Measurements from ENCODE around the gene MAP2K1.
"Not testable (repeated sequence)": the region's sequence is repeated elsewhere in the genome, so short reads cannot be mapped to it uniquely, and the experiment has no call there.

The MAP2K1 gene
- long read RNA-seq, donor 1, transcript MAP2K1-201 (11 exons, 3,410 nt): major isoform, 11 of 4,337 reads
- long read RNA-seq, donor 1, partial matches to known transcripts: 3,997 of 4,337 reads
- long read RNA-seq, donor 1, other reads (novel, unspliced or antisense): 329 of 4,337 reads
- long read RNA-seq, donor 2, partial matches to known transcripts: 1,237 of 1,842 reads
- long read RNA-seq, donor 2, other reads (novel, unspliced or antisense): 603 of 1,842 reads
- long read RNA-seq, donor 3, transcript MAP2K1-201 (11 exons, 3,410 nt): major isoform, 8 of 8 reads
- long read RNA-seq, donor 3, partial matches to known transcripts: 0 of 8 reads
- long read RNA-seq, donor 3, other reads (novel, unspliced or antisense): 0 of 8 reads
- long read RNA-seq, donor 4, transcript MAP2K1-201 (11 exons, 3,410 nt): major isoform, 7 of 2,597 reads
- long read RNA-seq, donor 4, partial matches to known transcripts: 1,638 of 2,597 reads
- long read RNA-seq, donor 4, other reads (novel, unspliced or antisense): 951 of 2,597 reads
- long read RNA-seq, donor 5, transcript MAP2K1-201 (11 exons, 3,410 nt): major isoform, 13 of 3,290 reads
- long read RNA-seq, donor 5, partial matches to known transcripts: 3,076 of 3,290 reads
- long read RNA-seq, donor 5, other reads (novel, unspliced or antisense): 200 of 3,290 reads
- long read RNA-seq, donor 6, transcript MAP2K1-201 (11 exons, 3,410 nt): major isoform, 11 of 1,929 reads
- long read RNA-seq, donor 6, partial matches to known transcripts: 1,899 of 1,929 reads
- long read RNA-seq, donor 6, other reads (novel, unspliced or antisense): 19 of 1,929 reads
- long read RNA-seq, donor 7: 0 reads
- long read RNA-seq, donor 8, transcript MAP2K1-201 (11 exons, 3,410 nt): major isoform, 13 of 2,590 reads
- long read RNA-seq, donor 8, partial matches to known transcripts: 2,391 of 2,590 reads
- long read RNA-seq, donor 8, other reads (novel, unspliced or antisense): 186 of 2,590 reads

DNA sequence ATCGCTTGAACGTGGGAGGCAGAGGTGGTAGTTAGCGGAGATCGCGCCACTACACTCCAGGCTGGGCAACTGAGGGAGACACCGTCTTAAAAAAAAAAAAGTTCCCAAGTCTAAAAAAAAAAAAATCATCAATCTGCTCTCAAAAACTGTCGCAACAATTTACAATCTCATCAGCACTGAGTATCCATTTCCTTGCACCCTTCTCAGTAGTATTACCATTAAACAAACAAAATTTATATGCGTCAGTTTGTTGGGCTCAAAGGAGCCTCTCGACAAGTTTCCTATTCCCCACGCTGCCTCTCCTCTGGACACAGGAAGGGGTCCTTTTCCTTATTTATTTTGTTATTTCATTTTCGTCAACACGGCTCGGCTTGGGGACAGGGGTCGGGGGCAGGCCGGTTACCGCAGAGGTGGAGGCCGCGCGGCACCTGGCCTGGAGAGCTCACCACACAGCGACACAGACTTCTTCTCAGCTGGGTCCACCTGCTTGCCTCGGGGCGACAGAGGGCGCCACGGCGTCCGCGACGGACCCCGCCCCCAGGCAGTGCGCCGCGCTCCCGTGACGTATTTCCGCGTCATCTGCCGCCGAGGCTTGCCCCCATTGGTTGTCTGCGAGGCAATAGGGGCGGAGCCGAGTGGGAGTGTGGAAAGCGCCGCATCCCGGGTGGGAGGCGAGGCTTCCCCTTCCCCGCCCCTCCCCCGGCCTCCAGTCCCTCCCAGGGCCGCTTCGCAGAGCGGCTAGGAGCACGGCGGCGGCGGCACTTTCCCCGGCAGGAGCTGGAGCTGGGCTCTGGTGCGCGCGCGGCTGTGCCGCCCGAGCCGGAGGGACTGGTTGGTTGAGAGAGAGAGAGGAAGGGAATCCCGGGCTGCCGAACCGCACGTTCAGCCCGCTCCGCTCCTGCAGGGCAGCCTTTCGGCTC, at the start of gene MAP2K1:
Gene MAP2K1 (plus strand): TSS at position 709 of the 920 bp plus-strand sequence. CDS start 436 bp downstream, outside the sequence.
- DNase-seq: peak; percentile 94

DNA sequence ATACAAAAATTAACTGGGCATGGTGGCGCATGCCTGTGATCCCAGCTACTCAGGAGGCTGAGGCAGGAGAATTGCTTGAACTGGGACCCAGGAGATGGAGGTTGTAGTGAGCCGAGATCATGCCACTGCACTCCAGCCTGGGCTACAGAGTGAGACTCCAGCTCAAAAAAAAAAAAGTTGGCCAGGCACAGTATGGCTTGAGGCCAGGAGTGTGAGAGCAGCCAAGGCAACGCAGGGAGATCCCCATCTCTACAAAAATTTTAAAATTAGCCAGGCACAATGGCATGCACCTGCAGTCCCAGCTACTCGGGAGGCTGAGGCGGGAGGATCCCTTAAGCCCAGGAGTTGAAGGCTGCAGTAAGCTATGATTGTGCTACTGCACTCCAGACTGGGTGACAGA, 38.2 kb upstream of the MAP2K1 start:
- not testable (repeated sequence) for DNase-seq

DNA sequence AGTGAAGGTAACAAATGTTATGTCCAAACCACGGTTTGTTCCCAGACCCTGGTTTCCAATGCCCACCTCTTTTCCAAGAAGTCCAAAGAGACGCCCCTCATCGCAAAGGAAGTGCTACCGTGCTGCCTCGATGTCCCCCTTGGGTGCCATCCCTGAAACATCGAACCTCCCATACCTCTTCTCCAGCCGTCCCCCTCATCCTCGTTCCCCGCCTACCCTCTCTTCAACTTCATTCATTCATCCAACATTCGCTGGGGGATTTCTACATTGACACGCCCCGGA, 30.7 kb upstream of the MAP2K1 start:
- no peak for DNase-seq

DNA sequence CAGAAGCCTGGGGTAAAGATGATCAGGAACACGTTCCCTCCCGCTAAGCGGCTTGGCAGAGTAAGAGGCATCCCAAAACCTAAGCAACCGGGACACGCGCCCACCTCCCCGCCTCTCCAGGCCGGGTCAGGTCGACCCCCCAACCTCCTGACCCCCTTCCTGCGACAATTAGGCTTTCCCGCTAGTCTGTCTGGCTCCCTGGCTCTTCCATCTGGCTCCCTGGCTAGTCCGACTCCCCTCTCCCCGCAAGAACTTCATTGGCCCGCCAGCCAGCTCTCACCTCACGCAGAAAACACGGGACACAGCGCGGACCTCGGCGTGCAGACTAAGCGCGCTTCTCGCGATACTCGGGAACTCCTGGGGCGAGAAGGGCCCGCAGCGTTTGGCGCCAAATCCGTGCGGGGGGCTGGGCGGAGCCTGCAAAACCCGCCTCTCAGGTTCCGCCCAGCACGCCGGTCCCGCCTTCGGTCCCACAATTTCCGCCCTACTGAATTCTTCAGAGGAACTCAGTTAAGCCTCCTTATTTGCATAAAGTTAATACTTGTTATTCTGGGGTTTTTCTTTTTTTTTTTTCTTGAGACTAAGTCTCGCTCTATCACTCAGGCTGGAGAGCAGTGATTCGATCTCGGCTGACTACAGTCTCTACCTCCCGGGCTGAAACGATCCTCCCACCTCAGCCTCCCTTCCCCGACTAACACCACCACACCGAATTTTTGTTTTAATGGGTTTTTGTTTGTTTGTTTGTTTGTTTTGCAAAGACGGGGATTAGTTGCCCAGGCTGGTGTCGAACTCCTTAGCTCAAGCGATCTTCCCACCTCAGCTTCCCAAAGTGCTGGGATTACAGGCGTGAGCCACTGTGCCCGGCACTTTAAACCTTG, 30.1 kb upstream of the MAP2K1 start, which contains the start of gene TIPIN:
Gene TIPIN (minus strand): TSS at position 327 of the 878 bp plus-strand sequence. CDS start 3,738 bp downstream, outside the sequence.
- peak; percentile 82 for DNase-seq

- no peak for DNase-seq
These were observed 27.0 kb upstream of the MAP2K1 start for GRCh38 chr15:66359740-66360139.

DNA sequence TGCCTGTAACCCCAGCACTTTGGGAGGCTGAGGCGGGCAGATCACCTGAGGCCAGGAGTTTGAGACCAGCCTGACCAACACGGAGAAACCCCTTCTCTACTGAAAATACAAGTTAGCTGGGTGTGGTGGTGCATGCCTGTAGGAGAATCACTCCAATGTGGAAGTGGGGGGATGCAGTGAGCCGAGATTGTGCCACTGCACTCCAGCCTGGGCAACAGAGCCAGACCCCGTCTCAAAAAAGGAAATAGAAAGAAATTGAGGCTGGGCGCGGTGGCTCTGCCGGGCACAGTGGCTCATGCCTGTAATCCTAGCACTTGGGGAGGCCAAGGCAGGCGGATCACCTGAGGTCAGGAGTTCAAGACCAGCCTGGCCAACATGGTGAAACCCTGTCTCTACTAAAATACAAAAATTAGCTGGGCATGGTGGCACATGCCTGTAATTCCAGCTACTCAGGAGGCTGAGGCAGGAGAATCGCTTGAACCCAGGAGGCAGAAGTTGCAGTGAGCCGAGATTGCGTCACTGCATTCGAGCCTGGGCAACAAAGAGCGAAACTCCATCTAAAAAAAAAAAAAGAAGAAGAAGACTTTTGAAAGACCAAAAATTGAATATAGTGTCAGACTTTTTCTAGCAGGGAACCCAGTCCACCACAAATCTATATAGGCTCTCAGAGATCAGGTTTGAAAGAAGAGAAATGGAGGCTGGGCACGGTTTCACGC, 24.8 kb upstream of the MAP2K1 start:
- DNase-seq: not testable (repeated sequence)

DNA sequence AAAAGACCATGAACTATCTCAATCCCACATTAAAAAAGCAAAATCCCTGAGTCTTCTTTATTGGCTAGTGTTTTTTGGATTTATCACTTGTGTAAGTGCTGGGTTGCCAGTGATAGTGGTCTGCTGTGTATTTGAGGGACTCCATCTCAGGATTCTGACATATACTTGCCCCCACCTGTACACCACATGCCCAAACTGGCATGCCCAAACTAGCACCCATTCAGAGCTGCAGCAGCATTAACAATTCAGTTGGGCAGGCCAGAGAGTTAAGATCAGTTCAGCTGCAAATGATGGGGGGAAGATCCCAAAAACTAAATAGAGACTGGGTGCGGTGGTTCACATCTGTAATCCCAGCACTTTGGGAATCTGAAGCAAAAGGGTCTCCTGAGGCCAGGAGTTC, 23.9 kb upstream of the MAP2K1 start:
- no peak for DNase-seq

GRCh38 chr15:66364944-66365528, 21.7 kb upstream of the MAP2K1 start:
- no peak for DNase-seq

DNA sequence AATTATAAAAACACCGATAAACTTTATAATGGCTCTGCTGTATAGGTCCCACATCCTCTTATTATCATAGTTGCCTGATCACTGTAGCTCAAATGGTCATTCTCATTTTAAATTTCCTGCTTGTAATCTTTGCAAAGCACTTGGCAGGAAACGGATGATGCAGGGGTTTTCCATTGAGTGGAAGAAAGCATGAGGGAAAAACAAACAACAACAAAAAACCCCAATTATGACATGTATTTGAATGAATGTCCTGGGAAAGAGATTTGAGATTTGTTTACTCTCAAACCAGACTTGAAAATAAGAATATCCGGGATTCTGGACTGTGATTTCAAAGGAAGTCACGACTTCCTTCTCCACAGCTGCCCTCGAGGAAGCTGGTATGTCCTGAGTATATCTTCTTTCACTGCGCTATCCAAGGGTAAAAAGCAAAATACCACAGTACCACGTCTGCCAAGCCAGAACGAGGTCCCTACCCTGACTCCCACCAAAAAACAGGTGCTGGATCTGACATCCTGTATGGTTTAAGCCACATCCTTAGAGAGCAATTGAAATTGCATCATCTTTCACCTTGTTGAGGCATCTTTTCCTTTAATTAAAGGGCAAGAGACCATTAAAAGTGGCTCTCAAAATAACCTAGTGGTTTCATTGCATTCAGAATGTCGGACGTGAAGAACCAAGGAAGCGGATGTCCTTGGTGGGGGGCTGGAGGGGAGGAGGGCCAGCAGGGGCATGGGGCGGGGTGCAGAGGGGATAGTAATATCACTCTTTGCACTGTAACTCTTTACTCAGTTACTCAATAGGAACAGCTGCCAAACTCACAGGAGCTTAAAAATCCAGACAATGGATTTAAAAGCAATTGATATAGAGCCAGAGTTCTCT, 16.7 kb upstream of the MAP2K1 start:
- DNase-seq: peak; percentile 31

DNA sequence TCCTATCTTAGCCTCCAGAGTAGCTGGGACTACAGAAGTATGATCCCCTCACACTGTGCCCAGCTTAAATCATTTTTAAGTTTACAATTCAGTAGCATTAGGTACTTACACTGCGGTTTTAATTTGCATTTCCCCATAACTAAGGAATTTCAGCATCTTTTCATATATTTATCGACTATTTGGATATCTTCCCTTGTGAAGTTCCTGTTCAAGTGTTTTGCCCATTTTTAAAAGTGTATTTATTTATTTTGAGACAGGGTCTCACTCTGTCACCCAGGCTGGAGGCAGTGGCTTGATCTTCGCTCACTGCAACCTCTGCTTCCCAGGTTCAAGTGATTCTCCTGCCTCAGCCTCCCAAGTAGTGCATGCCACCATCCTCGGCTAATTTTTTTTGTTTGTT, 12.5 kb upstream of the MAP2K1 start:
- no peak for DNase-seq

DNA sequence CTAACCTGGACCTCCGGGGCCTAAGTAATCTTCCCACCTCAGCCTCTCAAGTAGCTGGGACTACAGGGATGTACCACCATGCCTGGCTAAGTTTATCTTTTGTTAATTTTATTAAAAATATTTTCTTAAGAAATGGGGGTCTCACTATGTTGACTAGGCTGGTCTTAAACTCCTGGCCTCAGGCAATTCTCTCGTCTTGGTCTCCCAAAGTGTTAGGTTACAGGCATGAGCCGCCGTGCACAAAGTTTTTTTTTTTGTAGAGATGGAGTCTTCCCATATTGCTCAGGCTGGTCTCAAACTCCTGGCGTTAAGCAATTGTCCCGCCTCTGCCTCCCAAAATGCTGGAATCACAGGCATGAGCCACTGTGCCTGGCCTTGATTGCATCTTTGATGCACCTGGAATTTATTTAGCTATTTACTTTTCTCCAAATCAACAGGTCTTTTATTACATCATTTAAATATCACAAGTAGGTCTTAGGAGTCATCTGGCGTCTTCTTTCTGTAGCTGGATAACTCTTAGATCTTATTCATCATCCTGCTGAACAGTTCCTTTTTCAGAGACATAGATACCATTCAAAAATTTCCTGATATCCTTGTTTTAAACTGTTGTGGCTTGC, 7.8 kb upstream of the MAP2K1 start:
- no peak for DNase-seq

GRCh38 chr15:66381376-66381775, 5.3 kb upstream of the MAP2K1 start:
- DNase-seq: not testable (repeated sequence)

DNA sequence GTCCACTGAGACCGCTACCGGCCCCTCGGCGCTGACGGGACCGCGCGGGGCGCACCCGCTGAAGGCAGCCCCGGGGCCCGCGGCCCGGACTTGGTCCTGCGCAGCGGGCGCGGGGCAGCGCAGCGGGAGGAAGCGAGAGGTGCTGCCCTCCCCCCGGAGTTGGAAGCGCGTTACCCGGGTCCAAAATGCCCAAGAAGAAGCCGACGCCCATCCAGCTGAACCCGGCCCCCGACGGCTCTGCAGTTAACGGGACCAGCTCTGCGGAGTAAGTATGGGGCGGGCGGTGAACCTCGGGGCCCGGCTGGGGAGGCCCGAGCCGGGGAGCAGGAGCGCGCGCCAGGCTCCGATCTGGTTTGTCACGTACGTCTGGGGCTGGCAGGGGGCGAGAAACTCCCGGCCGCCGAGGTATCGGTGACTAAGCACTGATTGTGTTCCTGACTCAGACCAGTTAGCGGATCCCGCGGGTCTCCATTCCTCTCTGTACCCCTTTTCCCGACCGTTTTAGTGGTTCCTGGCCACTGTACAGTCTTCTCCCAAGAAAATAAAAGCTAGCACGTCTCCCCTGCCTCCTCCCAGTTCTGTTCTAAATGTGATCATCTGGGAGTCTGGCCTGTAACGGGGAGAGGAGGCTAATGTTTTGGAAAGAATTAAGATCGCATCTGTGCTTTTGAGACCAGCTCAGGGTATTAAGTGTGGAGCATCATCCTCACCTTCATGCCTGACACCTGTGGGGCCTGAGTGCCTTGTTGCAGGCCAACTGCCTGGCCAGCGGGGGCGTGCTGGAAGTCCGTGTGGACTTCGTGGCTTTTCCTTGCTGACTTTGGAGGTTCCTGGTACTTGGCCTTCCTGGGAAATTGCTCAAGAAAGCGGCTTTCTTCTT, 691 bp downstream of the MAP2K1 start:
- DNase-seq: peak; percentile 93

GRCh38 chr15:66388043-66388363, 1.3 kb downstream of the MAP2K1 start:
- no peak for DNase-seq

GRCh38 chr15:66388576-66388975, 1.9 kb downstream of the MAP2K1 start:
- no peak for DNase-seq

- DNase-seq: no peak
These were observed 2.6 kb downstream of the MAP2K1 start for GRCh38 chr15:66389098-66389858.
